ENCODE data around the gene ACTL6B. TPM values are rescaled to one million over a fixed set of nuclear protein-coding genes. Genes with fewer than 3 reads are reported as not detected.

The ACTL6B gene
- total and polyA plus RNA-seq, 2 of the 8 experiments (the other 6 are each of a cell fraction or from before 2014, with no cell fraction given), result 2.1 to 4.5 TPM

DNA sequence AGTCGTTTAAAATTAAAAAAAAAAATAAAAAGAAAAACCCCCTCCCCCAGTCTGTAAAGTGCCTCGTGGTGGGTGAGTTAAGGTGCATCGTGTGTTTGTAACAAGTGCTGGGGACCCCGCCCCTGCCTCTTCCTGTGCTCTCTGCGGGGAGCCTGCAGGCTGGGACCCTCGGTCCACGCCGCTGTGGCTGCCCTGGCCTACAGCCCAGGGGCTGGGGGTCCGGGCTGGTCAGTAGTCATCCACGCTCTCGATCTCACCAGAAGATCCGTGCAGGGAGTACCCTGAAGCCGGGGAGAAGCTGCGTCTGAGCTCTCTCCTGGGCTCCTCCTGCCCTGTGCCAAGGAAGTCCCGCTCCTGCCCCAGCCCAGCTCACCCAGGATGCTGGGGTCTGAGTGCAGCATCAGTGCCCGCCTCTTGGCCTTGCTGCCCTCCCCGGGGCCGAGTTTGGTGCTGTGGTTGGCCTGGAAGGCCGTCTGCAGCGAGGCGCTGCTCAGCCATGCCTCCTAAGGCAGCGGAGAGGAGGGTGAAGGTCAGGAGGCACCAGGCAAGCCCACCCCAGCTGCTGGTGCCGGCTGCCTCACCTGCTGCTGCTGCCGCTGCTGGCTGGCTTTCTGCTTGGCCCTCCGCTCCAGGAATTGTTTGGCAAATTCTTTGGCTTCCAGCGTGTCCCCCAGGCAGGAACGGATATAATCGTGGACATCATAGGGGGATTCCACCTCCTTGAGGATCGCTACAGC is 25.4 kb upstream of the ACTL6B start (continued):
- TF ChIP-seq EZH2 (IDR thresholded peaks at IDR 0.05; ENCODE audit: low read depth, low read length, severe bottlenecking), result no peak
- TF ChIP-seq CBX8 (IDR thresholded peaks at IDR 0.05; ENCODE audit: borderline replicate concordance, low read depth, low read length), result no peak
- TF ChIP-seq CREB1 (IDR thresholded peaks at IDR 0.05), result no peak
- TF ChIP-seq RAD21 (IDR thresholded peaks at IDR 0.05 in 1 of 2, conservative IDR thresholded peaks at IDR 0.05 in 1 of 2; ENCODE audit: low read depth in 2 of 2, low read length in 2 of 2), result no peak
- TF ChIP-seq BCL11A (IDR thresholded peaks at IDR 0.05; ENCODE audit: low read depth in 2 of 2, low read length in 2 of 2), result no peak
- TF ChIP-seq MAX (IDR thresholded peaks at IDR 0.05), result no peak
- TF ChIP-seq ZNF274 (IDR thresholded peaks at IDR 0.05; ENCODE audit: borderline replicate concordance, extremely low read depth, low read length), result no peak
- TF ChIP-seq BRCA1 (IDR thresholded peaks at IDR 0.05; ENCODE audit: low read depth, low read length), result no peak

All from H1 (cell line).